ENCODE data around the gene GAS6. TPM values are rescaled to one million over a fixed set of nuclear protein-coding genes. Genes with fewer than 3 reads are reported as not detected.

Gene GAS6
- total and polyA plus RNA-seq, 7 experiments from 2014 or later = 0.38 to 5.5 (median 3.0) TPM; not detected in 1

DNA sequence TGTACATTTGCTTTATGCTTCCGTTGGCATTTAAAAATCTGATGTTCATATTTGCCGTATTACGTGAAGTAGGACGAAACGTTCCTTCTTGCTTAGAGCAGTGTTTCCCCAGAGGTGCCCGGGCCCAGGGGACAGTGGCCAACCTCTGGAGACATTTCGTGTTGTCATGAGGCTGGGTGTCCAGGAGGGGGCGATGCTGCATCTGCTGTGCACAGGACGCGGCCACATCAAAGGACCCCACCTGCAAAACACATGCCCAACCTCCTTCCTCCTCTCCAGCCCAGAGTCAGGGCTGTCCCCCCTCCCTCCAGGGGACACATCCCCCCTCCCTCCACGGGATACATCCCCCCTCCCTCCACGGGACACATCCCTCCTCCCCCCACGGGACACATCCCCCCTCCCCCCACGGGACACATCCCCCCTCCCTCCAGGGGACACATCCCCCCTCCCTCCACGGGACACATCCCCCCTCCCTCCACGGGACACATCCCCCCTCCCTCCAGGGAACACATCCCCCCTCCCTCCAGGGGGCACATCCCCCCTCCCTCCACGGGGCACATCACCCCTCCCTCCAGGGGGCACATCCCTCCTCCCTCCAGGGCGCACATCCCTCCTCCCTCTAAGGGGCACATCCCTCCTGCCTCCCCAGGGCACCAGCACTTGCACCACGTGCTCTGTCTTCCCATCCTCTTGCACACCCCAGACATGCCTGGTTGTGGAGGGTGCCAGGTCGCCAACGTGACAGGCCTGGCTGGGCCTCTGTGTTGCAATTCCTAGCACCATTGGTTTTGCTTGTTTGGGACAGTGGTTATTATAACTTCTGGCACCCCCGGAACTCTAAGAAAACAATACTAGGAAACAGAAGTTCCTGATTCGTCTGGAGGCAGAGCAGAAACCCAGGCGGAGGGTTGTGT, 46.7 kb downstream of the GAS6 start:
- no peak overlapping the region for H3K4me3 ChIP-seq (ENCODE audit: low read length)
- Mint-ChIP-seq H3K4me1 (peaks cover 13 to 30% (median 23%) of the 10 kb centered on the region in 7 donors), H3K27ac (peak overlapping the region in 8 of 9 donors; percentile 40 to 95 (median 76)), H3K36me3 (peaks cover 0 to 15% (median 0%) of the 10 kb centered on the region in 5 donors), H3K4me3 (peak overlapping the region; percentile 75 to 100 (median 86)), H3K27me3 (peaks cover 0 to 3% (median 0%) of the 10 kb centered on the region in 5 donors), H3K9me3 (peaks cover 0 to 1% (median 0%) of the 10 kb centered on the region in 11 donors)
- ChIA-PET POLR2A (no interaction called here), CTCF (interaction anchor here (0.6 kb wide), 1 partner anchor 37 kb away, joined by 3 read pairs; no protein-coding TSS in a partner anchor)
- no peak overlapping the region for H3K27ac ChIP-seq (ENCODE audit: low read depth, low read length)
- DNase-seq (peak; percentile 69 to 90 (median 85)), ATAC-seq (peak; percentile 91)
- no peaks in the 10 kb centered on the region for H3K9me3 ChIP-seq (ENCODE audit: control insufficient read depth in 2 of 3, low read length in 3 of 3)
- peaks cover 10 to 11% of the 10 kb centered on the region in 2 donors for H3K4me1 ChIP-seq (ENCODE audit: control insufficient read depth in 2 of 2, insufficient read depth in 2 of 2, low read length in 2 of 2)
- no peaks in the 10 kb centered on the region for H3K27me3 ChIP-seq (ENCODE audit: control insufficient read depth in 2 of 2, insufficient read depth in 2 of 2, low read length in 2 of 2)
- intact Hi-C loops (cut with micrococcal nuclease) = loop anchor here (1.0 to 10.0 kb wide), 12 partner anchors 45 to 665 kb away; partner anchors contain the start of genes CDC16 (in 2 of the 2), GAS6 (in 1 of the 2) and RASA3 (in 1 of the 2)
- H3K36me3 ChIP-seq (ENCODE audit: control insufficient read depth in 2 of 3, insufficient read depth in 3 of 3, low read length in 3 of 3) = peaks cover 0 to 16% (median 0%) of the 10 kb centered on the region in 3 experiments

DNA sequence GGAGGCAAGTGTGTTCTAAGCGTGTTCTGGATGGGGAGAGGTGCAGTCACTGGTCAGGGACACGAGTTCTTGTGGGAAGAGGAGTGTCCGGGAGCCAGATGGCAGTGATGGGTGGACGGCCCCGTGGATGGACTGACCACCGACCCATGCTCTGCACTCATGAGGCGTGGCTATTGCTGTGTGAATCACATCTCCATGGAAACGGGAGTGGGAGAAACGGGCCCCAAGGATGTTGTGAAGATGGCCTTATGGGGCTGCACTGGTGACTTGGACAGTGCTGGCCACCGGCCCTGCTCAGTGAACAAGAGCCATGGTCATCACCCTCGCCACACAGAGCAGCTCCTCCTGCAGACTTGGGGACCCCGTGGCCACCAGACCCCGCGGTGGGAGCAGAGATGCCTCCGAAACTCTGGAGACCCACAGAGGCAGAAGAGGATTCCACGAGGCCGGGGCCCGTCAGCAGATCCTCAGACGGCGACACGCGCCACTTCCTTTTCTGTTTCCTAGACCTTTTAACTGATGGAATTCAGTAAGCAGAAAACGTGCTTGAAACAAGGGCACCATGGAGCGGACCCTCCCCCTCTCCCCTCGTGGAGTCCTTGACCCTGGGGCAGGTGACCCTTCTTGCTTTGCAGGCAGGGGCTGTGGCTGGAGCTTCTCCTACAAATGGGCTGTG, 47.5 kb downstream of the GAS6 start:
- CTCF ChIA-PET = interaction anchor here (0.6 kb wide), 1 partner anchor 36 kb away, joined by 3 read pairs; no protein-coding TSS in a partner anchor
- H3K4me1 ChIP-seq (ENCODE audit: control insufficient read depth in 2 of 2, insufficient read depth in 2 of 2, low read length in 2 of 2) = peaks cover 10 to 11% of the 10 kb centered on the region in 2 donors
- H3K4me3 ChIP-seq (ENCODE audit: low read length) = peak overlapping the region; percentile 28
- intact Hi-C loops (cut with micrococcal nuclease) = loop anchor here (2.0 to 10.0 kb wide), 9 partner anchors 46 to 664 kb away; partner anchors contain the start of genes CDC16 (in 2 of the 2), GAS6 (in 1 of the 2) and RASA3 (in 1 of the 2)
- H3K27me3 ChIP-seq (ENCODE audit: control insufficient read depth in 2 of 2, insufficient read depth in 2 of 2, low read length in 2 of 2) = no peaks in the 10 kb centered on the region
- POLR2A ChIA-PET = no interaction called here
- H3K9me3 Mint-ChIP-seq = peaks cover 0 to 1% (median 0%) of the 10 kb centered on the region in 11 donors
- peaks cover 0 to 3% (median 0%) of the 10 kb centered on the region in 5 donors for H3K27me3 Mint-ChIP-seq
- DNase-seq (no peak), ATAC-seq (no peak)
- H3K36me3 ChIP-seq (ENCODE audit: control insufficient read depth in 2 of 3, insufficient read depth in 3 of 3, low read length in 3 of 3) = peaks cover 0 to 12% (median 0%) of the 10 kb centered on the region in 3 experiments
- peaks cover 13 to 30% (median 23%) of the 10 kb centered on the region in 7 donors for H3K4me1 Mint-ChIP-seq
- H3K36me3 Mint-ChIP-seq = peaks cover 0 to 15% (median 0%) of the 10 kb centered on the region in 5 donors
- H3K9me3 ChIP-seq (ENCODE audit: control insufficient read depth in 2 of 3, low read length in 3 of 3) = no peaks in the 10 kb centered on the region
- H3K27ac Mint-ChIP-seq = peak overlapping the region in 7 of 9 donors; percentile 68 to 95 (median 85)
- H3K4me3 Mint-ChIP-seq = peak overlapping the region; percentile 86 to 100 (median 90)
- no peak overlapping the region for H3K27ac ChIP-seq (ENCODE audit: low read depth, low read length)

DNA sequence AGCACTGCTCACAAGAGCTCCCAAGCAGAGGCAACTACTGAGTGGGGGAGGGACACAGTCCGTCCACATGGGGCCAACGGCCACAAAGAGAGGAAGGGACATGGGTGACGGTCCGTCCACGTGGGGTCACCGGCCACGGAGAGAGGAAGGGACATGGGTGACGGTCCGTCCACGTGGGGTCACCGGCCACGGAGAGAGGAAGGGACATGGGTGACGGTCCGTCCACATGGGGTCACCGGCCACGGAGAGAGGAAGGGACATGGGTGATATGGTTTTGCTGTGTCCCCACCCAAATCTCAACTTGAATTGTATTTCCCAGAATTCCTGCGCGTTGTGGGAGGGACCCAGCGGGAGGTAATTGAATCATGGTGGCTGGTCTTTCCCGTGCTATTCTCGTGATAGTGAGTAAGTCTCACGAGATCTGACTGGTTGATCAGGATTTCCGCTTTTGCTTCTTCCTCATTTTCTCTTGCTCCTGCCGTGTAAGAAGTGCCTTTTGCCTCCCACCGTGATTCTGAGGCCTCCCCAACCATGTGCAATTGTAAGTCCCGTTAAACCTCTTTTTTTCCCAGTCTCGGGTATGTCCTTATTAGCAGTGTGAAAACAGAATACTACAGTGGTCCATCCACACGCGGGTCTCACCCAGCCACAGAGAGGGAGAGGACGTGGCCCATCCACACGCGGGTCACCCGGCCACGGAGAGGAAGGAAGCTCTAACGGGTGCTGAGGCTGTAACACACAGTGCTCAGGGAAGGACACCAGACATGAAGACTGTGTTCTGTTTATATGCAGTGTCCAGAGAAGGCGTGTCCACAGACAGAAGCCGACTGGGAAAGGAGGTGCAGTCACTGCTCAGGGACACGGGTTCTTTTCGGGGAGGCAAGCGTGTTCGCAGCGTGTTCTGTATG, 48.5 kb downstream of the GAS6 start:
- peak; percentile 32 for ATAC-seq
- H3K36me3 Mint-ChIP-seq = peaks cover 0 to 15% (median 0%) of the 10 kb centered on the region in 5 donors
- peaks cover 10 to 11% of the 10 kb centered on the region in 2 donors for H3K4me1 ChIP-seq (ENCODE audit: control insufficient read depth in 2 of 2, insufficient read depth in 2 of 2, low read length in 2 of 2)
- CTCF ChIA-PET = interaction anchor here (1.2 kb wide), 1 partner anchor 411 kb away, joined by 3 read pairs; no protein-coding TSS in a partner anchor
- H3K27me3 ChIP-seq (ENCODE audit: control insufficient read depth in 2 of 2, insufficient read depth in 2 of 2, low read length in 2 of 2) = no peaks in the 10 kb centered on the region
- peak in 8 of 9 donors; percentile 24 to 41 (median 34) for DNase-seq
- H3K4me3 Mint-ChIP-seq = peak overlapping the region; percentile 86 to 100 (median 90)
- H3K27ac Mint-ChIP-seq = peak overlapping the region; percentile 58 to 94 (median 83)
- intact Hi-C loops (cut with micrococcal nuclease) = loop anchor here (2.0 to 10.0 kb wide), 9 partner anchors 47 to 663 kb away; partner anchors contain the start of genes CDC16 (in 2 of the 2), GAS6 (in 1 of the 2) and RASA3 (in 1 of the 2)
- peaks cover 13 to 27% (median 23%) of the 10 kb centered on the region in 7 donors for H3K4me1 Mint-ChIP-seq
- H3K4me3 ChIP-seq (ENCODE audit: low read length) = peak overlapping the region; percentile 28
- H3K36me3 ChIP-seq (ENCODE audit: control insufficient read depth in 2 of 3, insufficient read depth in 3 of 3, low read length in 3 of 3) = peaks cover 0 to 10% (median 0%) of the 10 kb centered on the region in 3 experiments
- POLR2A ChIA-PET = no interaction called here
- H3K27ac ChIP-seq (ENCODE audit: low read depth, low read length) = no peak overlapping the region
- H3K9me3 ChIP-seq (ENCODE audit: control insufficient read depth in 2 of 3, low read length in 3 of 3) = no peaks in the 10 kb centered on the region
- peaks cover 0 to 2% (median 0%) of the 10 kb centered on the region in 11 donors for H3K9me3 Mint-ChIP-seq
- peaks cover 0 to 3% (median 0%) of the 10 kb centered on the region in 5 donors for H3K27me3 Mint-ChIP-seq

- peaks cover 0 to 15% (median 0%) of the 10 kb centered on the region in 5 donors for H3K36me3 Mint-ChIP-seq
- no peak for ATAC-seq
- intact Hi-C loops (cut with micrococcal nuclease) = loop anchor here in 1 of 2 donors (10.0 kb wide), 1 partner anchor 180 kb away; no protein-coding TSS in a partner anchor
Measured at GRCh38 chr13:113814435-113814821, 49.4 kb downstream of the GAS6 start.

DNA sequence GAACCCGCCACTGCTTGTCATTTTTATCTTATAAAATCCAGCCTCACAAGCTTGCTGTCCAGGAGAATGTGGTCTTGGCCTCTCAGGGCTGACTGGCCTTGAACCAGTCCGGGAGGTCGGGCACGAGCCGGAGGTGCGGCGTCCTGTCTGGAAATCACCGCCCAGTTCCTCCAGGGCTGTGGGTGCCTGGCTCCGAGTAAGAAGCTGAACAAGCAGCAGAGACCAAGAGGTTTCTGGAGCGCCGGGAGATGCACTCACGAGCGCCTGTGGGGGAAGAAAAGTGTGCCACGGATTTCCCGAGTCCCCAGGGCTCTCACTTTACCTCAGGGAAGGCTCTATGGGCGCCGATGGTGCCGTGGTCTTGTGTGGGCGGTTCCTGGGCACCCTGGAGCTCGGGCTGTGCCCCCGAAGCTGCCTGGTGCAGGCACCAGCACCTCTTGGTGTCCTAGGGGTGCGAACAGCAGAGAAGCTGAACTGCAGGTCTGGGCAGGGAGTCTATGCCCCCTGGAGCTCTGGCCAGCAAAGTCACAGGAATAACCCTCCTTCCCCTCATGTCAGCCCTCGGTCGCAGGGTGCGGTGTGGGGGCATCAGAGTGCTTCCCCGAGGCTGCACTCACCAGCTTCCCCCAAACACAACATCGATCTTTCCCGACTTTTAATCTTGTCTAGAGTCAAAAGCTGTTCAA, 50.0 kb downstream of the GAS6 start:
- H3K4me1 ChIP-seq (ENCODE audit: control insufficient read depth in 2 of 2, insufficient read depth in 2 of 2, low read length in 2 of 2) = peaks cover 10 to 11% of the 10 kb centered on the region in 2 donors
- no peaks in the 10 kb centered on the region for H3K27me3 ChIP-seq (ENCODE audit: control insufficient read depth in 2 of 2, insufficient read depth in 2 of 2, low read length in 2 of 2)
- no peak overlapping the region for H3K27ac ChIP-seq (ENCODE audit: low read depth, low read length)
- no peak overlapping the region for H3K4me3 ChIP-seq (ENCODE audit: low read length)
- ChIA-PET POLR2A (no interaction called here), CTCF (interaction anchor here (0.7 to 1.2 kb wide), 3 partner anchors 12 to 412 kb away, joined by 3 read pairs; no protein-coding TSS in a partner anchor)
- H3K4me1 Mint-ChIP-seq = peaks cover 13 to 27% (median 23%) of the 10 kb centered on the region in 7 donors
- peaks cover 0 to 15% (median 0%) of the 10 kb centered on the region in 5 donors for H3K36me3 Mint-ChIP-seq
- H3K36me3 ChIP-seq (ENCODE audit: control insufficient read depth in 2 of 3, insufficient read depth in 3 of 3, low read length in 3 of 3) = no peaks in the 10 kb centered on the region
- DNase-seq = no peak
- peaks cover 0 to 6% (median 2%) of the 10 kb centered on the region in 11 donors for H3K9me3 Mint-ChIP-seq
- H3K27ac Mint-ChIP-seq = peak overlapping the region in 1 of 9 donors; percentile 29
- peaks cover 0 to 8% (median 0%) of the 10 kb centered on the region in 3 experiments for H3K9me3 ChIP-seq (ENCODE audit: control insufficient read depth in 2 of 3, low read length in 3 of 3)
- peak overlapping the region in 1 of 10 donors; percentile 31 for H3K4me3 Mint-ChIP-seq
- peaks cover 0 to 3% (median 0%) of the 10 kb centered on the region in 5 donors for H3K27me3 Mint-ChIP-seq
- ATAC-seq = no peak
- intact Hi-C loops (cut with micrococcal nuclease) = loop anchor here in 1 of 2 donors (10.0 kb wide), 1 partner anchor 181 kb away; no protein-coding TSS in a partner anchor

More at GRCh38 chr13:113814435-113814821, 49.4 kb downstream of the GAS6 start:
- Histone ChIP-seq H3K9me3 (ENCODE audit: control insufficient read depth in 2 of 3, low read length in 3 of 3) (peaks cover 0 to 6% (median 0%) of the 10 kb centered on the region in 3 experiments), H3K4me3 (ENCODE audit: low read length) (no peak overlapping the region), H3K36me3 (ENCODE audit: control insufficient read depth in 2 of 3, insufficient read depth in 3 of 3, low read length in 3 of 3) (peaks cover 0 to 5% (median 0%) of the 10 kb centered on the region in 3 experiments), H3K27ac (ENCODE audit: low read depth, low read length) (no peak overlapping the region), H3K27me3 (ENCODE audit: control insufficient read depth in 2 of 2, insufficient read depth in 2 of 2, low read length in 2 of 2) (no peaks in the 10 kb centered on the region), H3K4me1 (ENCODE audit: control insufficient read depth in 2 of 2, insufficient read depth in 2 of 2, low read length in 2 of 2) (peaks cover 10 to 11% of the 10 kb centered on the region in 2 donors)
- DNase-seq = no peak
- ChIA-PET CTCF (interaction anchor here (0.7 to 1.2 kb wide), 3 partner anchors 12 to 412 kb away, joined by 3 read pairs; no protein-coding TSS in a partner anchor), POLR2A (no interaction called here)
- Mint-ChIP-seq H3K4me1 (peaks cover 13 to 27% (median 23%) of the 10 kb centered on the region in 7 donors), H3K27me3 (peaks cover 0 to 3% (median 0%) of the 10 kb centered on the region in 5 donors), H3K4me3 (peak overlapping the region in 1 of 10 donors; percentile 31), H3K27ac (peak overlapping the region in 1 of 9 donors; percentile 29), H3K9me3 (peaks cover 0 to 5% (median 2%) of the 10 kb centered on the region in 11 donors)

Data from naive thymus-derived CD4-positive, alpha-beta T cell (primary cell).